Limb (tissue), 2 donors: ENCODE measurements around the gene ZNF786.
"Not testable (repeated sequence)": the region's sequence is repeated elsewhere in the genome, so short reads cannot be mapped to it uniquely, and the experiment has no call there.

Source experiments
- DNase-seq, 2 donors: peaks; one replicate each; pipeline ENCODE4 v3.0.0-alpha.2; 2016; ENCODE audit errors: extremely low spot score in 2 of 2

Gene ZNF786

GRCh38 chr7:149084407-149084806 is 6.1 kb downstream of the ZNF786 start:
- DNase-seq, result no peak

- no peak for DNase-seq
Observed at GRCh38 chr7:149081914-149082313, 8.6 kb downstream of the ZNF786 start.

- DNase-seq, result no peak
Observed at GRCh38 chr7:149077594-149077993, 12.9 kb downstream of the ZNF786 start.

- DNase-seq, result no peak
Observed at GRCh38 chr7:149075286-149075685, 15.2 kb downstream of the ZNF786 start.

GRCh38 chr7:149074116-149074885 is 16.2 kb downstream of the ZNF786 start:
- no peak for DNase-seq

- DNase-seq, result no peak
Observed at GRCh38 chr7:149072438-149072775, 18.1 kb downstream of the ZNF786 start.

GRCh38 chr7:149071641-149072437 is 18.7 kb downstream of the ZNF786 start:
- DNase-seq, result peak in 1 of 2 donors; percentile 33

GRCh38 chr7:149071182-149071635 is 19.3 kb downstream of the ZNF786 start:
- no peak for DNase-seq

GRCh38 chr7:149070372-149071125 is 20.0 kb downstream of the ZNF786 start:
- no peak for DNase-seq

GRCh38 chr7:149067869-149068268 is 22.6 kb downstream of the ZNF786 start:
- no peak for DNase-seq

GRCh38 chr7:149063476-149063875 is 27.0 kb downstream of the ZNF786 start:
- no peak for DNase-seq

GRCh38 chr7:149062217-149062899 is 28.2 kb downstream of the ZNF786 start:
- DNase-seq, result not testable (repeated sequence)

- DNase-seq, result peak in 1 of 2 donors; percentile 5
Observed at GRCh38 chr7:149060156-149060555, 30.4 kb downstream of the ZNF786 start.

GRCh38 chr7:149053885-149054284 is 36.6 kb downstream of the ZNF786 start:
- DNase-seq, result no peak

GRCh38 chr7:149053384-149053783 is 37.1 kb downstream of the ZNF786 start:
- no peak for DNase-seq

GRCh38 chr7:149050941-149051340 is 39.6 kb downstream of the ZNF786 start:
- DNase-seq, result no peak

- no peak for DNase-seq
Observed at GRCh38 chr7:149048805-149049204, 41.7 kb downstream of the ZNF786 start.

- no peak for DNase-seq
Observed at GRCh38 chr7:149046416-149046815, 44.1 kb downstream of the ZNF786 start.

- no peak for DNase-seq
Observed at GRCh38 chr7:149043936-149044335, 46.6 kb downstream of the ZNF786 start.

- no peak for DNase-seq
Observed at GRCh38 chr7:149041350-149041749, 49.2 kb downstream of the ZNF786 start.

GRCh38 chr7:149038641-149039040 is 51.9 kb downstream of the ZNF786 start:
- DNase-seq, result not testable (repeated sequence)
